HCT116 (cell line): Measurements from ENCODE around the gene ABHD17C. TPM values are rescaled to one million over a fixed set of nuclear protein-coding genes. Genes with fewer than 3 reads are reported as not detected.

Experiments
- ATAC-seq: fragments of 200-7000 bp; cut with Tn5 transposase; 2 replicates; pipeline ENCODE4 v1.9.1; 2020; ENCODE audit warnings: mild to moderate bottlenecking, moderate library complexity
- BruUV-seq: library from RNA; stranded (reverse); fragments of 400-500 nt; replicated peaks from 2 replicates; lab custom pipeline; 2021; lab: Mats Ljungman, UMichigan
- CTCF ChIA-PET: fragments of 300-600 bp; sonication (Branson Sonifier 250); formaldehyde crosslinking; loops from one replicate; lab custom pipeline; 2021; ENCODE audit warnings: antibody characterized with exemption; lab: Charles Lee
- POLR2A ChIA-PET: fragments of 300-600, 350-600 bp; sonication (Branson Sonifier 250); formaldehyde crosslinking; loops from one replicate; lab custom pipeline; 2021; ENCODE audit warnings: antibody characterized with exemption; lab: Charles Lee
- RAD21 ChIA-PET, 2 experiments: fragments of 300-600 bp; sonication (Branson Sonifier 250); formaldehyde crosslinking; loops; one replicate each; lab custom pipeline; 2023; ENCODE audit warnings: low total read pairs in 2 of 2; ENCODE audit not compliant: uncharacterized antibody in 2 of 2, unreplicated experiment in 2 of 2, low non-redundant PET in 1 of 2; lab: Charles Lee
- DNase-seq: peaks from one replicate; pipeline ENCODE4 v3.0.0-alpha.2; 2010; ENCODE audit warnings: low read depth, low spot score
- H2AFZ ChIP-seq: fragments of 200-600 bp; shearing (Covaris generic), sonication (generic); 2 replicates; pipeline ENCODE4 v1.6.1; 2017; ENCODE audit warnings: low read depth, mixed run types, mixed read lengths, antibody characterized with exemption, low read length; ENCODE audit not compliant: poor library complexity, severe bottlenecking
- H3K27ac ChIP-seq: 2 replicates; pipeline ENCODE4 v1.5.1; 2012; ENCODE audit warnings: low read depth, low read length
- H3K27me3 ChIP-seq: fragments of 200-600 bp; sonication (generic); 2 replicates; pipeline ENCODE4 v1.6.1; 2016; ENCODE audit warnings: mixed run types, low read length, mixed read lengths; ENCODE audit not compliant: insufficient read depth
- H3K36me3 ChIP-seq, 2 experiments: fragments of 200-500 bp in 1 of 2; fragments of 200-600 bp in 1 of 2; sonication (Bioruptor generic) in 1 of 2; sonication (generic) in 1 of 2; 2 replicates each; pipeline versions ENCODE4 v1.5.1 to v1.6.1; 2014 to 2016; ENCODE audit warnings: low read length in 2 of 2, inconsistent platforms in 1 of 2, mixed read lengths in 1 of 2, mixed run types in 1 of 2; ENCODE audit not compliant: insufficient read depth in 2 of 2, control insufficient read depth in 1 of 2
- H3K4me1 ChIP-seq, 2 experiments: fragments of 200-600 bp in 1 of 2; sonication (generic) in 1 of 2; 2 replicates each; pipeline versions ENCODE4 v1.5.1 to v1.6.1; 2012 to 2017; ENCODE audit warnings: low read length in 2 of 2, inconsistent platforms in 1 of 2, mild to moderate bottlenecking in 1 of 2, mixed read lengths in 1 of 2, mixed run types in 1 of 2, moderate library complexity in 1 of 2; ENCODE audit not compliant: insufficient read depth in 2 of 2, control insufficient read depth in 1 of 2
- H3K4me2 ChIP-seq: fragments of 200-600 bp; sonication (generic); 2 replicates; pipeline ENCODE4 v1.6.1; 2017; ENCODE audit warnings: mixed run types, low read length, mixed read lengths
- H3K4me3 ChIP-seq, 2 experiments: fragments of 200-600 bp in 1 of 2; sonication (generic) in 1 of 2; replicated peaks in 1 of 2; 2 replicates each; pipeline ENCODE4 v1.5.1; 2011 to 2016; ENCODE audit warnings: low read length in 2 of 2, control low read depth in 1 of 2, low read depth in 1 of 2, mild to moderate bottlenecking in 1 of 2, mixed read lengths in 1 of 2, mixed run types in 1 of 2
- H3K79me2 ChIP-seq: fragments of 200-600 bp; sonication (generic); 2 replicates; pipeline ENCODE4 v1.6.1; 2017; ENCODE audit warnings: mild to moderate bottlenecking, mixed run types, low read length, moderate library complexity, mixed read lengths; ENCODE audit not compliant: insufficient read depth
- H3K9ac ChIP-seq: fragments of 200-600 bp; sonication (generic); 2 replicates; pipeline ENCODE4 v1.6.1; 2016; ENCODE audit warnings: low read length, mixed read lengths
- H3K9me2 ChIP-seq: fragments of 200-600 bp; sonication (generic), shearing (Covaris generic); 2 replicates; pipeline ENCODE4 v1.6.1; 2017; ENCODE audit warnings: mixed run types, mild to moderate bottlenecking, moderate library complexity; ENCODE audit not compliant: insufficient read depth
- H3K9me3 ChIP-seq, 2 experiments: fragments of 200-500 bp in 1 of 2; fragments of 200-600 bp in 1 of 2; sonication (Bioruptor generic) in 1 of 2; sonication (generic) in 1 of 2; 2 replicates each; pipeline ENCODE4 v1.6.1; 2014 to 2017; ENCODE audit warnings: low read length in 2 of 2, mixed read lengths in 2 of 2, inconsistent platforms in 1 of 2, low read depth in 1 of 2, mild to moderate bottlenecking in 1 of 2, mixed run types in 1 of 2, moderate library complexity in 1 of 2; ENCODE audit not compliant: control insufficient read depth in 1 of 2, insufficient read depth in 1 of 2
- H4K20me1 ChIP-seq: fragments of 200-600 bp; sonication (generic), shearing (Covaris generic); 2 replicates; pipeline ENCODE4 v1.6.1; 2017; ENCODE audit warnings: mixed run types, mild to moderate bottlenecking, moderate library complexity; ENCODE audit not compliant: insufficient read depth
- ATF3 ChIP-seq: IDR thresholded peaks from 2 replicates; pipeline ENCODE4 v1.6.1; 2012
- CBX3 ChIP-seq: IDR thresholded peaks from 2 replicates; pipeline ENCODE4 v1.6.1; 2012; ENCODE audit warnings: low read depth
- CEBPB ChIP-seq: IDR thresholded peaks from 2 replicates; pipeline ENCODE4 v1.6.1; 2012; ENCODE audit warnings: low read depth
- CTCF ChIP-seq, 3 experiments: fragments of 200-600 bp in 1 of 3; sonication (generic) in 1 of 3; IDR thresholded peaks in 2 of 3; conservative IDR thresholded peaks in 1 of 3; 2 replicates each; pipeline ENCODE4 v1.5.1; 2012 to 2017; ENCODE audit warnings: low read depth in 2 of 3, low read length in 2 of 3, antibody characterized with exemption in 1 of 3, borderline replicate concordance in 1 of 3, control low read depth in 1 of 3, mild to moderate bottlenecking in 1 of 3, mixed read lengths in 1 of 3, mixed run types in 1 of 3, moderate library complexity in 1 of 3; ENCODE audit not compliant: insufficient read depth in 1 of 3
- EGR1 ChIP-seq: IDR thresholded peaks from 2 replicates; pipeline ENCODE4 v1.6.1; 2012; ENCODE audit warnings: low read depth
- ELF1 ChIP-seq: IDR thresholded peaks from 2 replicates; pipeline ENCODE4 v1.6.1; 2012; ENCODE audit warnings: low read depth, borderline replicate concordance
- EZH2 ChIP-seq: fragments of 200-600 bp; sonication (generic); IDR thresholded peaks from 2 replicates; pipeline ENCODE4 v1.6.1; 2017; ENCODE audit warnings: antibody characterized with exemption, mixed run types
- EZH2phosphoT487 ChIP-seq: fragments of 200-600 bp; IDR thresholded peaks from 2 replicates; pipeline ENCODE4 v1.6.1; 2018; ENCODE audit warnings: antibody characterized with exemption, borderline replicate concordance
- FOSL1 ChIP-seq: IDR thresholded peaks from 2 replicates; pipeline ENCODE4 v1.6.1; 2012; ENCODE audit warnings: low read depth
- POLR2A ChIP-seq: IDR thresholded peaks from 2 replicates; pipeline ENCODE4 v1.7.0; 2011; ENCODE audit warnings: borderline replicate concordance; ENCODE audit not compliant: insufficient read depth, insufficient read length; ENCODE audit errors: extremely low read depth
- POLR2AphosphoS5 ChIP-seq: IDR thresholded peaks from 2 replicates; pipeline ENCODE4 v1.6.1; 2011; ENCODE audit warnings: mild to moderate bottlenecking, low read depth, low read length, moderate library complexity
- RAD21 ChIP-seq: IDR thresholded peaks from 2 replicates; pipeline ENCODE4 v1.6.1; 2012; ENCODE audit warnings: low read depth, mild to moderate bottlenecking
- SIN3A ChIP-seq: IDR thresholded peaks from 2 replicates; pipeline ENCODE4 v1.6.1; 2012; ENCODE audit warnings: low read depth
- SP1 ChIP-seq: IDR thresholded peaks from 2 replicates; pipeline ENCODE4 v1.6.1; 2012; ENCODE audit warnings: low read depth
- SRF ChIP-seq: IDR thresholded peaks from 2 replicates; pipeline ENCODE4 v1.6.1; 2012; ENCODE audit warnings: low read depth
- TCF7L2 ChIP-seq: IDR thresholded peaks from 2 replicates; pipeline ENCODE4 v1.7.0; 2011; ENCODE audit warnings: borderline replicate concordance, inconsistent platforms; ENCODE audit not compliant: insufficient read depth, insufficient read length; ENCODE audit errors: extremely low read depth
- YY1 ChIP-seq: IDR thresholded peaks from 2 replicates; pipeline ENCODE4 v1.6.1; 2011; ENCODE audit warnings: low read length, low read depth, moderate library complexity, mild to moderate bottlenecking; ENCODE audit not compliant: insufficient replicate concordance; ENCODE audit errors: extremely low read depth
- ZBTB33 ChIP-seq: IDR thresholded peaks from 2 replicates; pipeline ENCODE4 v1.6.1; 2011; ENCODE audit warnings: mild to moderate bottlenecking, low read length, moderate library complexity; ENCODE audit not compliant: insufficient replicate concordance; ENCODE audit errors: extremely low read depth
- ZFX ChIP-seq: fragments of 450-650 bp; IDR thresholded peaks from 2 replicates; pipeline ENCODE4 v1.6.1; 2017
- ZNF274 ChIP-seq: fragments of 200-500 bp; sonication (Bioruptor generic); IDR thresholded peaks from 2 replicates; pipeline ENCODE4 v1.6.1; 2014; ENCODE audit warnings: mild to moderate bottlenecking, low read depth, low read length, inconsistent platforms
- intact Hi-C: fragments of 100-400 bp; cut with micrococcal nuclease; formaldehyde crosslinking; loops from 2 replicates; pipeline ENCODE4 v1.10.0; 2022
- total RNA-seq: library from RNA; stranded (reverse); gene quantifications from one replicate; pipeline ENCODE4 v1.2.1, GENCODE V29; 2021; ENCODE audit not compliant: unreplicated experiment

ABHD17C gene
- total RNA-seq, 1 experiment from 2014 or later, result 27.9 TPM

- no TSS peak for BruUV-seq
- Histone ChIP-seq H3K9me3 (no peaks in the 10 kb centered on the region), H3K79me2 (peaks cover 69% of the 10 kb centered on the region), H3K4me1 (no peaks in the 10 kb centered on the region), H3K4me3 (no peak overlapping the region), H3K4me2 (no peak overlapping the region), H3K27me3 (no peaks in the 10 kb centered on the region), H4K20me1 (no peaks in the 10 kb centered on the region), H2AFZ (no peak overlapping the region), H3K9me2 (no peaks in the 10 kb centered on the region), H3K27ac (no peak overlapping the region), H3K9ac (no peak overlapping the region), H3K36me3 (no peaks in the 10 kb centered on the region)
- DNase-seq (no peak), ATAC-seq (no peak)
- ChIA-PET POLR2A (no interaction called here), RAD21 (no interaction called here), CTCF (interaction anchor here (1.0 kb wide), 1 partner anchor 15 kb away, joined by 3 read pairs; no protein-coding TSS in a partner anchor)
- no peak for TF ChIP-seq POLR2AphosphoS5
- TF ChIP-seq FOSL1, result no peak
- TF ChIP-seq TCF7L2, result no peak
- TF ChIP-seq RAD21, result no peak
- TF ChIP-seq EZH2, result no peak
- TF ChIP-seq EGR1, result no peak
- no peak for TF ChIP-seq ELF1
- no peak for TF ChIP-seq EZH2phosphoT487
- no peak for TF ChIP-seq ATF3
- TF ChIP-seq CEBPB, result no peak
- TF ChIP-seq CTCF (IDR thresholded peaks at IDR 0.05 in 2 of 3, conservative IDR thresholded peaks at IDR 0.05 in 1 of 3; ENCODE audit: borderline replicate concordance in 1 of 3, insufficient read depth in 1 of 3, low read depth in 2 of 3, low read length in 2 of 3), result no peak
- no peak for TF ChIP-seq SP1
- no peak for TF ChIP-seq SIN3A
- TF ChIP-seq POLR2A, result no peak
- TF ChIP-seq CBX3, result no peak
- no peak for TF ChIP-seq ZBTB33
- no peak for TF ChIP-seq SRF
- no peak for TF ChIP-seq YY1
- no peak for TF ChIP-seq ZNF274
- no peak for TF ChIP-seq ZFX
- intact Hi-C loops, result no loop called here
These were observed 44.8 kb downstream of the ABHD17C start for GRCh38 chr15:80739919-80740318.
